ENCODE data around the gene CHRD.

The CHRD gene

DNA sequence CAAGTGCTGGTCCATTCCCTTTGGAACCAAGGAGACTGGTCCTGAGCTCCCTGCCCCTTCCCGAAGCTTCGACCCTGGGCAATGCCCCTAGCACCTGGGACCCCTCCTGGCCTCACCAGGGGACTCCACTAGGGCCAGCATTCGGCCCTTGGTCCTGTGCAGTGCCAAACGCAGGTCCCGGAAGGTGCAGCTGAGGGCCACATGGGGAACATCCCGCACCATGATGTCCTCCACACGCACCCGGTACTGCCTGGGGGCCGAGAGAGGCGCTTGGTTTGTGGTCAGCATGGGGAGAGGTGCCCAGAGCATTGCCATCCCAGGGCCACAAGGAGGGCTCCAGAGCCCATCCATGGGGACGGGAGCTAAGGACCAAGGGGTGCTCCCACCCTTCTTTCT is 26.3 kb upstream of the CHRD start:
- TF ChIP-seq, protein P1, sequence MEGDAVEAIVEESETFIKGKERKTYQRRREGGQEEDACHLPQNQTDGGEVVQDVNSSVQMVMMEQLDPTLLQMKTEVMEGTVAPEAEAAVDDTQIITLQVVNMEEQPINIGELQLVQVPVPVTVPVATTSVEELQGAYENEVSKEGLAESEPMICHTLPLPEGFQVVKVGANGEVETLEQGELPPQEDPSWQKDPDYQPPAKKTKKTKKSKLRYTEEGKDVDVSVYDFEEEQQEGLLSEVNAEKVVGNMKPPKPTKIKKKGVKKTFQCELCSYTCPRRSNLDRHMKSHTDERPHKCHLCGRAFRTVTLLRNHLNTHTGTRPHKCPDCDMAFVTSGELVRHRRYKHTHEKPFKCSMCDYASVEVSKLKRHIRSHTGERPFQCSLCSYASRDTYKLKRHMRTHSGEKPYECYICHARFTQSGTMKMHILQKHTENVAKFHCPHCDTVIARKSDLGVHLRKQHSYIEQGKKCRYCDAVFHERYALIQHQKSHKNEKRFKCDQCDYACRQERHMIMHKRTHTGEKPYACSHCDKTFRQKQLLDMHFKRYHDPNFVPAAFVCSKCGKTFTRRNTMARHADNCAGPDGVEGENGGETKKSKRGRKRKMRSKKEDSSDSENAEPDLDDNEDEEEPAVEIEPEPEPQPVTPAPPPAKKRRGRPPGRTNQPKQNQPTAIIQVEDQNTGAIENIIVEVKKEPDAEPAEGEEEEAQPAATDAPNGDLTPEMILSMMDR (conservative IDR thresholded peaks at IDR 0.05; ENCODE audit: low read depth, low read length): no peak
- DNase-seq (ENCODE audit: low read depth): no peak
- H3K4me3 ChIP-seq (ENCODE audit: low read depth, low read length): no peak overlapping the region

DNA sequence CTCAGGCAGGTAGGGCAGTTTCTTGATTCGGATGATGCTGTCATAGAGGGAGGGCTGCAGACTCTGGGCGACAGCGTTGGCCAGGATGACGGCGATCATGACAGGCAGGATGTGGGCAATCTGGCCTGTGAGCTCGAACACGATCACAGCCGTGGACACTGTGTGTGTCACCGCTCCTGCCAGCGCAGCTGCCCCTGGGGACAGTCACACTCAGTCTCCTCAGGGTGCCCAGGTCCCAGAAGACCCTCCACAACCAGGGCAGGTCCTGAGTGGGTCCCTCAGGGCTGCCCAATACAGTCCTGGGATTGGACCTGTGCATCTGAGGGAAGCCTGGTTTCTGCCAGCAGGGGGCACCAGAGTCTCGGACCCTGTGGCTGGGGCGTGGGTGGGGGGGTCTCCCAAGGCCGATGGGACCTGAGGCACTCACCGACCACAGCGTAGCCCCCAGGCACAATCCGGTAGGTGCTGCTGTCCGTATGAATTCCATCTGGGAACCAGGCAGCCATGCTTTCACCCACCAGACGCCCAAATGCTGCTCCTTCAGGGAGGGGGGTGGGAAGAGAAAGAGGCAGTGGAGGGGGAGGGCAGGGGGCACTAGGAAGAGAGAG is 25.6 kb upstream of the CHRD start:
- H3K4me3 ChIP-seq (ENCODE audit: low read depth, low read length): no peak overlapping the region
- DNase-seq (ENCODE audit: low read depth): no peak
- TF ChIP-seq, protein P1 (conservative IDR thresholded peaks at IDR 0.05; ENCODE audit: low read depth, low read length): peak; percentile 86

- DNase-seq (ENCODE audit: low read depth): no peak
- TF ChIP-seq, protein P1 (conservative IDR thresholded peaks at IDR 0.05; ENCODE audit: low read depth, low read length): no peak
Observed at GRCh38 chr3:184354754-184355153, 25.1 kb upstream of the CHRD start.

GRCh38 chr3:184355261-184356040 is 24.4 kb upstream of the CHRD start:
- TF ChIP-seq, protein P1 (conservative IDR thresholded peaks at IDR 0.05; ENCODE audit: low read depth, low read length): no peak
- no peak for DNase-seq (ENCODE audit: low read depth)
- H3K4me3 ChIP-seq (ENCODE audit: low read depth, low read length): no peak overlapping the region

More at GRCh38 chr3:184354754-184355153, 25.1 kb upstream of the CHRD start:
- no peak overlapping the region for H3K4me3 ChIP-seq (ENCODE audit: low read depth, low read length)

- no peak for DNase-seq (ENCODE audit: low read depth)
- TF ChIP-seq, protein P1 (conservative IDR thresholded peaks at IDR 0.05; ENCODE audit: low read depth, low read length): no peak
- H3K4me3 ChIP-seq (ENCODE audit: low read depth, low read length): no peak overlapping the region
Observed at GRCh38 chr3:184357248-184358123, 22.4 kb upstream of the CHRD start.

DNA sequence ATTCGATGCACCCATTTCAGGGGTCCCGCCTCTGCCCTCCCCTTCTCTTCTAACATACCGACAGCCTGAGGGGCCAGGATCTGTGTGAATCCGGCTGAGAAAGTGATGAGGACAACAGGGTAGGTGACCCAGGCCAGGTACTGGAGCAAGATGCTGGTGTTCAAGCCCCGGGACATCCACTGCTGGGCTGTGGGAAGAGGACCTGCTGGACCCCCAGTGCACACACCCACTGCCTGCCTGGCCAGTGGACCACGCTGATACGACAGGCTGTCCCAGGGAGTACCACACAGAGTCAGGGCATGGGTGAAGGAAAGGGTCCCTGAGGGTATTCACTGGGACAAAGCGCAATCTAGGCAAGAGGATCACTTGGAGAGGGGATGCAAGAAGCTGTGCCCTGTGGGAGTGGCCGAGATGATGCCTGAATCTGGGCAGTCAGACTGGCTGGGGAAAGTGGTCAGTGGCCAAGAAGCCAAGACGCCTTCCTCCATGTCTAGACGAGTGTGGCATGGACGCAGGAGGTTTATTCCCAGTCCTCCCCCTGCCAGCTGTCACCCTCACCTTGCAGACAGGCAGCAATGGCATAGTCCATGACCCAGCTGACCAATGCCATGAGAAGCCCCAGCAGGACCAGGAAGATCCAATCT is 21.6 kb upstream of the CHRD start:
- DNase-seq (ENCODE audit: low read depth): no peak
- TF ChIP-seq, protein P1 (conservative IDR thresholded peaks at IDR 0.05; ENCODE audit: low read depth, low read length): no peak
- H3K4me3 ChIP-seq (ENCODE audit: low read depth, low read length): no peak overlapping the region

All from choroid plexus epithelial cell (primary cell).